Nucleus accumbens (tissue), 56 donors: ENCODE data around the gene EXOC2.
"Not testable (repeated sequence)": the region's sequence is repeated elsewhere in the genome, so short reads cannot be mapped to it uniquely, and the experiment has no call there.

ENCODE experiments used
- DNase-seq, 56 donors: peaks; one replicate each; lab custom pipeline; 2025; lab: John Stamatoyannopoulos, UW

The EXOC2 gene

DNA sequence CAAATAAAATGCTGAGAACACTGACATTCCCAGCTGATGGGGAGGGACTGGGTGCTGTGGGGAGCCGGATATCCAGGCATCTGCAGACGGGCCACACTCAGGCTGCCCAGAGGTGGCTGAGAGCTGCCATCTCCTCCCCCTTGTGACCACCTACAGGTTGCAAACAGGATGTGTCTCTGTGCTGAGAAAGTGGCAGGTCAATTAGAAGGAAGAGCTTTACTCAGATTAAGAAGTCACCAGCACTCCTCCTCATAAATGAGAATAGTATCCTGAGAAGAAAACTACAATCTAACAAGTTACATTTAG is 99.1 kb downstream of the EXOC2 start:
- DNase-seq = no peak

- peak in 20 of 56 donors; percentile 1 to 76 (median 17) for DNase-seq
Observed at GRCh38 chr6:593139-593906, 99.6 kb downstream of the EXOC2 start.

DNA sequence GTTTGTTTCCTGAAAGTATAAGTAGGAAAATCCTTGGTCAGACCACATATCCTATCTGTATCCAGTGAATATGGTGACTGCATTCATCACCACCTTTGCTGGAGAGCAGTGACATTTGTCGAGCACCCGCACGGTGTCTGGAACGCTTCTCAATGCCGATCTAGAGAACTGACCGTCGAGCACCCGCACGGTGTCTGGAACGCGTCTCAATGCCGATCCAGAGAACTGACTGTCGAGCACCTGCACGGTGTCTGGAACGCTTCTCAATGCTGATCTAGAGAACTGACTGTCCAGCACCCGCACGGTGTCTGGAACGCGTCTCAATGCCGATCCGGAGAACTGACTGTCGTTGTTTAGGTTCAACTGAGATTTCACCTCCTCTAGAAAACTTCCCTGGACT is 103.8 kb downstream of the EXOC2 start:
- no peak for DNase-seq

DNA sequence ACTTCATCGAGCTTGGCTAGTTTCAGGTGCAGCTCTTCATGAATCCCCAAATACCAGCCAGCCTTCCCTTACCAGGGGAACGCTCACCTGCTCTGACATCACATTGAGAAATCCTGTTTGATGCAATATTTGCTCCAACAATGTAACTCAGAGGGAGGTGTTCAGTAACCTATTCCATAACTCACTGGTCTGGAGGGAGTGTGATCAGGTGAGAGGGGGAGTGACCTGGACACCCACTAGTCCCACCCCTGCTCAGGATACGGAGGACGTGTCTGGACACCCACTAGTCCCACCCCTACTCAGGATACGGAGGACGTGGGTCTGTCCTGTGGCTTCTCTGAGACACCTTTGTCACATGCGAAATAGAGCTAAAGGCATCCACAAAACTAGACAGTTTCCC is 106.4 kb downstream of the EXOC2 start:
- no peak for DNase-seq

DNA sequence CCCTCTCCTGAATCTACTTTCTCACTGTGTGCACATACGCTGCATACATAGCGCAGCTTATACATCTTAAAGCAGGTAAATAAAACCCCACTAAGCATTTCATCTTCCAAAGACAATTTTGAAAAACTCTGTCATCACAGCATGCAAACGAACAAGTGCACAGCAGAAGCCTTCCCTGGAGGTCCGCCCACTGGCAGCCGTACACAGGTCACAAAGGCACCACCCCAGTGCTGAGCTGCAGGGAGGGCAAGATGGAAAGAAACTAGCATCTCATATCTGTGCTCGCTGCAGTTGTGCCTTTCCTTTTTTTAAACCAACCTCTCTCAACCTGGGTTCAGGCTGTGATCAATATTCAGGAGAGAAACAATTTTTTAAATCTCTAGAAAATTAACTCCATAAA is 109.3 kb downstream of the EXOC2 start:
- DNase-seq = no peak

DNA sequence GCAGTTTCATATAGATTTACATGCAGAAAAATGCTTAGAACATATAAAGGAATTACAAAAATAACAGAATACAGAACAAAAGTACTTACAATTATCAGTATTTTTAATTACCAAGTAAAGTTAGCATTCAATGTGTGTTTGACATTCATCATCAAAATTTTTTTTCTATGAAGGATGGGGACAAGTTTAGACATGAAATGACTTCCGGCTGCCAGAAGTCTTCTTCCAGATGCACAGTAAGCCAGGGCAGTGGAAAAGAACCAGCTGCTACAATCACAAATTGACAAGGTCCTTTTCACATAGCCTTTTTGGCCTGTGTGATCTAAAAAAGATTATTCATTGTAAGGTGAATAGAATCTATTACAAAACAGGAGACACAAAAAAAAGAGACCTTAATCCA is 109.8 kb downstream of the EXOC2 start:
- DNase-seq = no peak

DNA sequence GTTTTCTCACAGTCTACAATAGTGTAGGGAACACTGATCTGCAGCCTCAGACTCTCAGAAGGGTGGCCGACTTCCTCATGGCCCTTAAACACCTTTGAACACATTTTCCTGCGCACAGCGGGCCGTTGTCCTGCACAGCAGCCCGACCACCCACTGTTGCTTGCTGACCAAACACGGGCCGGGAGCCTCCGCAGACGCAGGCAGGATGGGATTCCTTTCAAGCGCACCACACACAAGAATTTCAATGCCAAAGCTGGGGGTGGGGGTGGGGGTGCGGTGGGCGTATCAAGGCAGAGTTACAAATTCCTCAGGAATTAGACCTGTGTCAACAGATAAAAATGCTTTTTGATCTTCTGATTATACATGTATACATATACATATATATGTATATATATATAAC is 110.6 kb downstream of the EXOC2 start:
- DNase-seq = no peak

DNA sequence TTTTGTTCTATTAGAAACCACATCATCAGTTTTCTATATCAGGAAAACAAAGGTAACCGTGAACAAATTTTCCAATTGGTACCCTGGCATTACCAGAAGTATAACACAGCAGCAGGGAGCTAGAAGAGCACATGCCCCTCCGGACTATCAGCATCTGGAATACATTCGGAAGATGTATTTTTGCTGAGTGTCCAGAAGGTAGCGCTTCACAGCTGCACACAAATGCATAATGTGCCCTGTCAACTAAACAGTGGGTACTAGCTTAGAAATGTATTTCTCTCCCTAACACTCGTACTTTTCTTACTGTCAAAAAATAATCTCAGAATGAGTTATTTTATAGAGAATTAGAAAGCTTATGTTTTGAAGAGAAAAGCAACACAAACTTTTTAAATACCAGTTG is 113.6 kb downstream of the EXOC2 start:
- no peak for DNase-seq

DNA sequence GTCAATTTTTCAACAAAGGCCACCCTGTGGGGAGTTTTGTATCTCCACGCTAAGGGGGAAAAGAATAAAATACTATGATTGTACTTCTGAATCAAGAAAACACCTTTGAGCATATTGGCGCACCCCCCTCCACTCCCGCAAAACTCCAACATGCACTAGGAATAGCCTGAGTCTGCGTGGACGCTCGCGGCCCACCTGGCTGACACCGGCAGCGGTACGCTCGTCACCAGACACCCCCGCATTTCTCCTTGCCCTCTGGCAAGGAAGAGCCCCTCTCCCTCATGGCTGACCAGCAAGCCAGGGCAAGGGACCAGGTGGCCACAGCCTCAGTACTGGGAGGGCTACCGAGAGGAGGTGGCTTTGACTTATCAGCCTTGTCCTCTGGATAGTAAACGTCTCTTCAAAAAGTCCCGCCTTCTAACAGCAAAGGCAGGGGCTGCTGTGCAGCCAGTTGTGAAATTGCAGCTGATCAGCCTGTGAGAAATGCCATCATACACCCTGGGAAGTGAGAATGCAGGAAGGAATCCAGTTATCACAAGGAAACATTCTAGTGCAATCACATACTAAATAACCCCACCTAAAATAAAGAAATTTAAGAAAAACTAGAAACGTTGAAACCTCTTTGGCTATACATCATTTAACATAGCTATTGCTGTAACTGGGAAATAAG is 120.2 kb downstream of the EXOC2 start:
- no peak for DNase-seq

GRCh38 chr6:571892-572291 is 121.0 kb downstream of the EXOC2 start:
- DNase-seq = no peak

- no peak for DNase-seq
Observed at GRCh38 chr6:570825-571224, 122.1 kb downstream of the EXOC2 start.

GRCh38 chr6:568954-569523 is 123.9 kb downstream of the EXOC2 start:
- DNase-seq = no peak

- DNase-seq = no peak
Observed at GRCh38 chr6:568085-568484, 124.9 kb downstream of the EXOC2 start.

DNA sequence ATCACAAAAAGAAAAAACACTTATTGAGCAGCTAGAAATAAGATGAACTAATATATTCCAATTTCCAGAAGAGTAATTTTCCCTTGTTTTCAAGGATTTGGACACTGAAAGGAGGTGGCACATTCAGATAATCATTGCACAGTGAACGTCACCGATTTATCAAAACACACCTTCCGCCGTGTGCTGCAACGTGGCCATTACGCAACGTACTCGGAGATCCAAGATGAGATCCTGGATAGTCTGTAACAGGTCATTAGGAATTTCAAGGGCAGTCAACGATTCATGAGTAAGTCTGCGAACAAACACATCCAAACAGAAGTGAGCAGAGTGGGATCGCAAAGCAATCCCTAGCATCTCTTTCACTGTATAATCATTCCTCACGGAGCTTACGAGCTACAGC is 129.1 kb downstream of the EXOC2 start:
- DNase-seq = no peak

- DNase-seq = no peak
Observed at GRCh38 chr6:562052-562676, 130.8 kb downstream of the EXOC2 start.

- DNase-seq = not testable (repeated sequence)
Observed at GRCh38 chr6:561335-561734, 131.6 kb downstream of the EXOC2 start.

DNA sequence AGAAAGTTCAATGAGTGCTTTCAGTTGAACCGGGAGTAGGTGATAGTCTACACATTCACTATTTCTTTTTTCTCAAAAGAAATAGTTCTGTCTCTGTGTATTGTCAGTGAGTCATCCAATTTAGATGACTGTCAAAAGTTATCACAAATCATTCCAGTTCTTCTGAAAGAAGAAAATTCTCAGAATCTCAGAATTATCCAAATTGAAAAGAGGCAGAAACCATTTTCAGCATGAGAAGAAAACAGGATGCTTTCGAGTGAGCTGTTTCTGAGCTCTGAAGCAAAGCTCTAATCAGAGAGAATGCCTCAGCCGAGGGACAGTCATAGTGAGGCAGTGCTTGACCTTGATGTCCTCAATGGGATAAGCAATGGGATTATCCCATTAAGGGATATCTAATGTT is 134.0 kb downstream of the EXOC2 start:
- no peak for DNase-seq

DNA sequence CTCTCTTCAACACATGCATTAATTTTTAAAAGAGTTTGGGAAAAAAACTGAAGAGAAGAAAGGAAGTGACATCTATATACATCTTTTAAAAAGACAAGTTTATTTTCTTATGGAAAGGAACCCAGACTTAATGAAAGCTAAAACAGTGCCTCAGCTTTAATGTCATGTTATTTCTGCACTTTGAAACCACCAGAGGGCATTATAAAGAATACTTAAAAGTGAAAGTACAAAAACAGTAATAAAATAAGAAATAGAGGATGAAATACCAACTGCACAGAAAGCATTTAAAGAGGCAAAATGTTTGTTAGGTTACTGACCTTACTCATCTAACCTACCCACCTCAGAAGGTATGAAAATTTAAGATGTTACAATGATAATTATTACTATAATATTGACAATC is 134.8 kb downstream of the EXOC2 start:
- no peak for DNase-seq

DNA sequence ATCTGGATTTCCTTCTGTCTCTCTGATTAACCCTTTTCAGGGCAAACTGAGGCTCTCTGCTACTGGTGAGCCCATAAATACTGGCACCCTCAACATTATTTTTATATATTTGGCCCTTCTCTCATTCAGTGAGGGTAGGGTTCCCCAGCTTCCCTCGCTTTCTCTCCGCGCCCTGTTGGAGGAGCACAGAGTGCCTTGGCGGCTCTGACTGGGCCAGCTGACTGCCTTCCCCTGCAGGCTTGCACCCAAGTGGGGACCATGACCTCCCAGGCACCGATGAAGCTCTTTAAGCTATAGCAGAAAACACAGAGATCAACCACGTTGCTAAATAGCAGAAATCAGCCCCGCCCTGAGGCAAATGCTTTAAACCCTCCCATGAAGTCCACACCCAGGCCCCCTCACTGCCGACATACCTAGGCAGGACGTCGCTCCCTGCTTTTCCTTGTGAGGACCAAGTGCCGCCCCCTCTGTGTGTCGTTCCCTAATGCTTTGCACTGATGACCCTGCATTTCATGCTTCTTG is 141.0 kb downstream of the EXOC2 start:
- DNase-seq = no peak

DNA sequence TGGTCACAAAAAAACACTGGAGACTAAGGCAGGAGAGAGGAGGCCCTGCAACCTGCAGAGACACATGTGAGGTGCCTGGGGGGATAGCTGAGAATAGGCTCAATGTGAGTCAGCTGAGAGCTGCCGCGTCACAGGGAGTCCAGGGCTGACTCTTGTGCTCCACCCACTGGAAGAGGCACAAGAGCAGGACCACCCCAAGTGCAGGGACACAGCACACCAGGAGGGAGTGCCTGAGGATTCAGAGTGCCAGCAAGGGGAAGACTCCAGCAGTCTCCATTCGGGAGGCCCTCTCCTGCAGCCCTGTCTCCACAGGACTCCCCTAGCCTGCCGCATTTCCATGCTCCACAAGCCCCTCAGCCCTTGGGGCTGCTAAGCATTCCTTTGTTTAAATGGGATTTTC is 141.5 kb downstream of the EXOC2 start:
- DNase-seq = peak in 2 of 56 donors; percentile 5 to 6

DNA sequence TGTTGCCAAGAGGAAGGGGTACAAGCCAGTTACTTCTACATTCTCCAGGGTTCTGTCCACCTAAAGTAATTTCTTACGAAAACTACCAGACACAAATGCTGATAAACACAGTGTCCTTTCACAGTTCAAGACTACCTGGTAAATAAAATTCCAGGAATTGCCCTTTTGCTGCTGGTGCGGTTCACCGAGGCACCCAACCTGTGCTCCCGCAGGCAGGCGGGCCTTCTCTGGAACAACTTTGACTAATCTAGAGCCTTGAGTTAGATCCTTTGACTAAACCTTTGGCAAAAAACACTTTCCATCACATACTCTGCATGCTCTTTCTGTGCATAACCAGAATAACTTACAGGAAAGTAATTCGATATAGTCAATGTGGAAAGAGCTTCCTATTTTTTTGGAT is 143.0 kb downstream of the EXOC2 start:
- DNase-seq = no peak

- no peak for DNase-seq
Observed at GRCh38 chr6:548517-548916, 144.4 kb downstream of the EXOC2 start.
